ENCODE data around the gene BCAS3. TPM values are rescaled to one million over a fixed set of nuclear protein-coding genes. Genes with fewer than 3 reads are reported as not detected.

BCAS3 gene
- polyA plus RNA-seq, 1 experiment, result 17.5 TPM

DNA sequence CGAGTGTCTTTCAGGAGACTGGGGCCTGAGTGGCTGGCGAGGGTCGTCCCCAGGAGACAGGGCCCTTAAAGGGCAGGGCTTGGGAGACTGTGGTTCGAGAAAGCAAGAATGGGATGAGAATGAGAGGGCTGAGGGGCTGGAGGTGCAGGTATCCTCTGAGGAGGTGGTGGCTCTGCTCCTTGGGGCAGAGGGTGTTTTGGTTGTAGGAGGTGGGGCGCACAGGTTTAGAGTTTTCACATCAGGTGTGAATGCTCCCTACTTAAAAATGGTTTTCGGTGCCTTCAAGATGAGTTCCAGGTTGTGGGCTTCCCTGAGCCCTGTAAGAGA, 430 bp downstream of the BCAS3 start:
- ChIA-PET POLR2A (interaction anchor here (0.7 to 1.1 kb wide), 2 partner anchors 78 to 957 kb away, joined by 3 read pairs; partner anchors contain the start of gene PPM1D), CTCF (no interaction called here)
- no peak for DNase-seq (ENCODE audit: low read depth, low spot score)
- H3K27me3 ChIP-seq (ENCODE audit: control insufficient read depth, insufficient read depth, low read length), result no peaks in the 10 kb centered on the region
- no peak overlapping the region for H3K27ac ChIP-seq (ENCODE audit: low read depth, low read length)
- TF ChIP-seq, protein P1, sequence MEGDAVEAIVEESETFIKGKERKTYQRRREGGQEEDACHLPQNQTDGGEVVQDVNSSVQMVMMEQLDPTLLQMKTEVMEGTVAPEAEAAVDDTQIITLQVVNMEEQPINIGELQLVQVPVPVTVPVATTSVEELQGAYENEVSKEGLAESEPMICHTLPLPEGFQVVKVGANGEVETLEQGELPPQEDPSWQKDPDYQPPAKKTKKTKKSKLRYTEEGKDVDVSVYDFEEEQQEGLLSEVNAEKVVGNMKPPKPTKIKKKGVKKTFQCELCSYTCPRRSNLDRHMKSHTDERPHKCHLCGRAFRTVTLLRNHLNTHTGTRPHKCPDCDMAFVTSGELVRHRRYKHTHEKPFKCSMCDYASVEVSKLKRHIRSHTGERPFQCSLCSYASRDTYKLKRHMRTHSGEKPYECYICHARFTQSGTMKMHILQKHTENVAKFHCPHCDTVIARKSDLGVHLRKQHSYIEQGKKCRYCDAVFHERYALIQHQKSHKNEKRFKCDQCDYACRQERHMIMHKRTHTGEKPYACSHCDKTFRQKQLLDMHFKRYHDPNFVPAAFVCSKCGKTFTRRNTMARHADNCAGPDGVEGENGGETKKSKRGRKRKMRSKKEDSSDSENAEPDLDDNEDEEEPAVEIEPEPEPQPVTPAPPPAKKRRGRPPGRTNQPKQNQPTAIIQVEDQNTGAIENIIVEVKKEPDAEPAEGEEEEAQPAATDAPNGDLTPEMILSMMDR (IDR thresholded peaks at IDR 0.05; ENCODE audit: low read depth, low read length), result no peak
- H3K9me3 ChIP-seq (ENCODE audit: control insufficient read depth, insufficient read depth, low read length), result no peaks in the 10 kb centered on the region; the same call in 1 of the 2 replicates
- peak overlapping the region; percentile 89 for H3K4me3 ChIP-seq (ENCODE audit: low read depth, low read length)

DNA sequence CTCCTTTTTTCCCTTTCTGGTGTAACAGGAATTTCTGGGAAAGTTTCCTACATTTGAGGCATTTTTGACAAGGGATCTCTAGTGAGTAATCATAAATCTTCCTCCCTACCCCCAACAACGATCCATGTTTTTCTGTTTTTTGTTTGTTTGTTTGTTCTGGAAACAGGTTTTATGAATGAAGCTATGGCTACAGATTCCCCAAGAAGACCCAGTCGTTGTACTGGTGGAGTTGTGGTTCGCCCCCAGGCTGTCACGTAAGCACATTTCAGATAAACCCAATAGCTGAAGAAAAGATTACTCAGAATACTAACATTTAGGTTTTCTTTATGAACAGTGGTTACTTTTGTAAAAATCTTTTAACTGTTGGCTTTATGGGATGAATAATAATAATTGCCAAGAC, 1.6 kb downstream of the BCAS3 start:
- Histone ChIP-seq H3K4me3 (ENCODE audit: low read depth, low read length) (no peak overlapping the region), H3K27ac (ENCODE audit: low read depth, low read length) (no peak overlapping the region), H3K9me3 (ENCODE audit: control insufficient read depth, insufficient read depth, low read length) (no peaks in the 10 kb centered on the region; the same call in 1 of the 2 replicates), H3K27me3 (ENCODE audit: control insufficient read depth, insufficient read depth, low read length) (no peaks in the 10 kb centered on the region)
- TF ChIP-seq, protein P1 (IDR thresholded peaks at IDR 0.05; ENCODE audit: low read depth, low read length), result no peak
- ChIA-PET POLR2A (no interaction called here), CTCF (no interaction called here)
- DNase-seq (ENCODE audit: low read depth, low spot score), result no peak

DNA sequence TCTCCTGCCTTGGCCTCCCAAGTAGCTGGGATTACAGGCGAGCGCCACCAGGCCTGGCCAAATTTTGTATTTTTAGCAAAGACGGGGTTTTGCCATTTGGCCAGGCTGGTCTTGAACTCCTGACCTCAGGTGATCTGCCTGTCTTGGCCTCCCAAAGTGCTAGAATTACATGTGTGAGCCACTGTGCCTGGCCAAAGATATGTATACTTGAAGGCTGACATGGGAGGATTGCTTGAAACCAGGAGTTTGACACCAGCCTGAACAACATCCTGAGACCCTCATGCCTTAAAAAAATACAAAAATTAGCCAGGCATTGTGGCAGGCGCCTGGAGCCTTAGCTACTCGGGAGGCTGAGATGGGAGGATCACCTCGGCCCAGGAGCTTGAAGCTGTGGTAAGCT, 3.1 kb downstream of the BCAS3 start:
- no peaks in the 10 kb centered on the region; the same call in 1 of the 2 replicates for H3K9me3 ChIP-seq (ENCODE audit: control insufficient read depth, insufficient read depth, low read length)
- no peaks in the 10 kb centered on the region for H3K27me3 ChIP-seq (ENCODE audit: control insufficient read depth, insufficient read depth, low read length)
- H3K4me3 ChIP-seq (ENCODE audit: low read depth, low read length), result no peak overlapping the region
- POLR2A ChIA-PET, result no interaction called here
- no peak for DNase-seq (ENCODE audit: low read depth, low spot score)
- H3K27ac ChIP-seq (ENCODE audit: low read depth, low read length), result no peak overlapping the region
- TF ChIP-seq, protein P1 (IDR thresholded peaks at IDR 0.05; ENCODE audit: low read depth, low read length), result no peak
- CTCF ChIA-PET, result interaction anchor here (0.6 kb wide), 1 partner anchor 634 kb away, joined by 3 read pairs; no protein-coding TSS in a partner anchor

DNA sequence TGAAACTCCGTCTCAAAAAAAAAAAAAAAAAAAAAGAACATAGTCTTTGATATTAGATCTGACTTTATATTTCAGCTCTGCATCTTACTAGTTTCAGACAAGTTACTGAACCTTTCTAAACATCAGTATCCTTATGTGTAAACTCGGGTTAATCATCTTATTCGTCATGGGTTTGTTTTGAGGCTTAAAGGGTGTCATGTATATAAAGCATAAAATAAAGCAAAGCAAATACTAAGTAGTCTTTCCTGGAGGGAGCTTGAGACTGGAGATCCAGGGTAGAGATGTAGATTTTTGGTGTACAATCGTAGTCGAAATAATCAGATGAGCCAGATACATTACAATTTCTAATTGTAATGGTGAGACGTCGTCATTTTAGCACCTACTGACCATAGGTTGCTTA, 7.8 kb downstream of the BCAS3 start:
- CTCF ChIA-PET, result interaction anchor here (0.5 kb wide), 1 partner anchor 1028 kb away, joined by 3 read pairs; no protein-coding TSS in a partner anchor
- no peaks in the 10 kb centered on the region for H3K9me3 ChIP-seq (ENCODE audit: control insufficient read depth, insufficient read depth, low read length)
- H3K27ac ChIP-seq (ENCODE audit: low read depth, low read length), result no peak overlapping the region
- H3K4me3 ChIP-seq (ENCODE audit: low read depth, low read length), result no peak overlapping the region
- TF ChIP-seq, protein P1 (IDR thresholded peaks at IDR 0.05; ENCODE audit: low read depth, low read length), result no peak
- POLR2A ChIA-PET, result no interaction called here
- no peaks in the 10 kb centered on the region for H3K27me3 ChIP-seq (ENCODE audit: control insufficient read depth, insufficient read depth, low read length)
- DNase-seq (ENCODE audit: low read depth, low spot score), result no peak

DNA sequence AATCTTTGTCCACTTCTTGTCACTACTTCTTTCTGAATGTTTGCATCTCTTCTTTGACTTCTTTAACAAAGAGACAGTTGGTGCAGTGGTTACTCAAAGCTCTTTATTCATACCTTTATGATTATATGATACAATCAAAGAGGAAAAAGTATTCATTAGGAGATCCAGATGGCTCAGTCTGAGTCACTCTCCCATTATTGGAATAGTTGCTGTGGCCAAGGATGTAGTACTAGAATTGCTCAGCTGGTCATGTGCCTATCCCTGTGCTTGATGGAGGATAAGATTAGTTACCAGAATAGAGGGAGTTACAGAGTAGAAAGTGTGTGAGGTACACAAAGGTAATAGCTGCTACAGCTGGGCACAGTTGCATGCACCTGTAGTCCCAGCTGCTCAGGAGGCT, 18.3 kb downstream of the BCAS3 start:
- no peak overlapping the region for H3K4me3 ChIP-seq (ENCODE audit: low read depth, low read length)
- no peak for DNase-seq (ENCODE audit: low read depth, low spot score)
- TF ChIP-seq, protein P1 (IDR thresholded peaks at IDR 0.05; ENCODE audit: low read depth, low read length), result no peak
- H3K27me3 ChIP-seq (ENCODE audit: control insufficient read depth, insufficient read depth, low read length), result no peaks in the 10 kb centered on the region
- POLR2A ChIA-PET, result no interaction called here
- CTCF ChIA-PET, result no interaction called here
- H3K9me3 ChIP-seq (ENCODE audit: control insufficient read depth, insufficient read depth, low read length), result no peaks in the 10 kb centered on the region
- no peak overlapping the region for H3K27ac ChIP-seq (ENCODE audit: low read depth, low read length)
